Measurements from ENCODE around the gene DDIT3. TPM values are rescaled to one million over a fixed set of nuclear protein-coding genes. Genes with fewer than 3 reads are reported as not detected.

Gene DDIT3
- total and polyA plus RNA-seq, 2 donors (not counting 1 experiment from before 2014, with no cell fraction given) = 57.8 to 265 TPM

GRCh38 chr12:57522887-57523705, 2.8 kb upstream of the DDIT3 start:
- H3K9ac ChIP-seq (ENCODE audit: insufficient read depth, low read length) = peak overlapping the region; percentile 66
- peaks cover 45% of the 10 kb centered on the region for H3K79me2 ChIP-seq (ENCODE audit: control insufficient read depth, insufficient read depth, low read length)
- peak overlapping the region; percentile 68 to 91 (median 88) for H3K4me3 ChIP-seq (replicated peaks in 1 of 4; ENCODE audit: control extremely low read depth in 1 of 4, insufficient read depth in 1 of 4, low read depth in 3 of 4, low read length in 4 of 4)
- peak overlapping the region; percentile 89 for H3K4me2 ChIP-seq (ENCODE audit: extremely low read depth, insufficient read depth, low read length)
- peaks cover 23% of the 10 kb centered on the region for H3K4me1 ChIP-seq (ENCODE audit: control insufficient read depth, extremely low read depth, insufficient read depth, low read length)
- H4K20me1 ChIP-seq (ENCODE audit: control insufficient read depth, extremely low read depth, insufficient read depth, low read length) = peaks cover 3% of the 10 kb centered on the region
- peak; percentile 54 to 75 for DNase-seq (ENCODE audit: low read depth in 2 of 2)
- H3K36me3 ChIP-seq (ENCODE audit: control insufficient read depth, insufficient read depth, low read length) = peaks cover 11% of the 10 kb centered on the region
- H3K9me3 ChIP-seq (ENCODE audit: control insufficient read depth, insufficient read depth, low read depth, low read length) = no peaks in the 10 kb centered on the region
- no peak overlapping the region for H2AFZ ChIP-seq (ENCODE audit: low read length)
- peak overlapping the region; percentile 69 for H3K27ac ChIP-seq (ENCODE audit: insufficient read depth, low read length)
- H3K27me3 ChIP-seq (ENCODE audit: control insufficient read depth, insufficient read depth, low read length) = no peaks in the 10 kb centered on the region
- TF ChIP-seq CTCF (conservative IDR thresholded peaks at IDR 0.05 in 1 of 2, IDR thresholded peaks at IDR 0.05 in 1 of 2; ENCODE audit: low read depth in 1 of 2, low read length in 2 of 2) (no peak), EZH2 (IDR thresholded peaks at IDR 0.05; ENCODE audit: low read length, missing control alignments) (no peak)

- peak within 1 kb of the TSS; percentile 24 for H2AFZ ChIP-seq (ENCODE audit: low read length)
- peak; percentile 92 to 96 for DNase-seq (ENCODE audit: low read depth in 2 of 2)
- peak within 1 kb of the TSS; percentile 89 for H3K4me2 ChIP-seq (ENCODE audit: extremely low read depth, insufficient read depth, low read length)
- peaks cover 52% of the 10 kb centered on the region for H3K79me2 ChIP-seq (ENCODE audit: control insufficient read depth, insufficient read depth, low read length)
- H3K27ac ChIP-seq (ENCODE audit: insufficient read depth, low read length) = peak within 1 kb of the TSS; percentile 98
- no peaks in the 10 kb centered on the region for H3K27me3 ChIP-seq (ENCODE audit: control insufficient read depth, insufficient read depth, low read length)
- H3K36me3 ChIP-seq (ENCODE audit: control insufficient read depth, insufficient read depth, low read length) = peaks cover 12% of the 10 kb centered on the region
- H4K20me1 ChIP-seq (ENCODE audit: control insufficient read depth, extremely low read depth, insufficient read depth, low read length) = peaks cover 3% of the 10 kb centered on the region
- H3K4me3 ChIP-seq (replicated peaks in 1 of 4; ENCODE audit: control extremely low read depth in 1 of 4, insufficient read depth in 1 of 4, low read depth in 3 of 4, low read length in 4 of 4) = peak within 1 kb of the TSS; percentile 68 to 91 (median 88)
- no peak for TF ChIP-seq CTCF (conservative IDR thresholded peaks at IDR 0.05 in 1 of 2, IDR thresholded peaks at IDR 0.05 in 1 of 2; ENCODE audit: low read depth in 1 of 2, low read length in 2 of 2)
- no peak for TF ChIP-seq EZH2 (IDR thresholded peaks at IDR 0.05; ENCODE audit: low read length, missing control alignments)
- peaks cover 29% of the 10 kb centered on the region for H3K4me1 ChIP-seq (ENCODE audit: control insufficient read depth, extremely low read depth, insufficient read depth, low read length)
- H3K9ac ChIP-seq (ENCODE audit: insufficient read depth, low read length) = peak within 1 kb of the TSS; percentile 66
- no peaks in the 10 kb centered on the region for H3K9me3 ChIP-seq (ENCODE audit: control insufficient read depth, insufficient read depth, low read depth, low read length)
Measured at GRCh38 chr12:57522011-57522886, 1.9 kb upstream of the DDIT3 start, which contains the start of gene MBD6. TSS of gene MBD6 (plus strand) at chr12:57522824. CDS start at chr12:57524304, 1,480 bp downstream.

DNA sequence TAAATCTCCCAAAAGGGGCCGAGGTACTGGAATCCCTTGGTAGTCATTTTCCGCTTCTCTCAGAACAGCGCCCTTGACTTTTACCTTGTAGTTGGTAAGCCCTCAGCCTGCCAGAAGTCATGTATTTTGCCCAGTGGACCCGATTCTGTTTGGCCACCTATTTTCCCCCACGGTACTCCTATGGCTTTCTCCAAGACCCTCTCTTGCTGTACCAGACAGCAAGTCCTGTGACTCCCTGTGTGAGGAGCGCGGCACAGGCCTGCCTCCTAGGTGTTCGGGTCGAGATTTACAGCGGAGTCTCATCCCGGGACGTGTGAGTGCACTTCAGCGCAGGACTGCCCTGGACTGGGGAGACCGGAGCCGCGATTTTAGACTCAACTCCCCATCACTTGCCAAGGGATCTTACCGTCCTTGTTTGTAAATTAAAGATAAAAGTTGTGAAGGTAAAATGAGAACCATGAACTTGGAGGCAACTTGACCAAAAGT, 1.3 kb upstream of the DDIT3 start:
- H3K27me3 ChIP-seq (ENCODE audit: control insufficient read depth, insufficient read depth, low read length) = no peaks in the 10 kb centered on the region
- TF ChIP-seq EZH2 (IDR thresholded peaks at IDR 0.05; ENCODE audit: low read length, missing control alignments) (no peak), CTCF (conservative IDR thresholded peaks at IDR 0.05 in 1 of 2, IDR thresholded peaks at IDR 0.05 in 1 of 2; ENCODE audit: low read depth in 1 of 2, low read length in 2 of 2) (no peak)
- DNase-seq (ENCODE audit: low read depth in 2 of 2) = peak; percentile 58 to 59
- no peak overlapping the region for H3K9ac ChIP-seq (ENCODE audit: insufficient read depth, low read length)
- H3K36me3 ChIP-seq (ENCODE audit: control insufficient read depth, insufficient read depth, low read length) = peaks cover 16% of the 10 kb centered on the region
- H3K79me2 ChIP-seq (ENCODE audit: control insufficient read depth, insufficient read depth, low read length) = peaks cover 59% of the 10 kb centered on the region
- peak overlapping the region; percentile 98 for H3K27ac ChIP-seq (ENCODE audit: insufficient read depth, low read length)
- H3K4me2 ChIP-seq (ENCODE audit: extremely low read depth, insufficient read depth, low read length) = peak overlapping the region; percentile 80
- H3K4me1 ChIP-seq (ENCODE audit: control insufficient read depth, extremely low read depth, insufficient read depth, low read length) = peaks cover 32% of the 10 kb centered on the region
- no peak overlapping the region for H2AFZ ChIP-seq (ENCODE audit: low read length)
- H3K4me3 ChIP-seq (replicated peaks in 1 of 4; ENCODE audit: control extremely low read depth in 1 of 4, insufficient read depth in 1 of 4, low read depth in 3 of 4, low read length in 4 of 4) = peak overlapping the region in 1 of 4 experiments; percentile 68
- peaks cover 3% of the 10 kb centered on the region for H4K20me1 ChIP-seq (ENCODE audit: control insufficient read depth, extremely low read depth, insufficient read depth, low read length)
- H3K9me3 ChIP-seq (ENCODE audit: control insufficient read depth, insufficient read depth, low read depth, low read length) = no peaks in the 10 kb centered on the region
